ENCODE measurements around the gene TOR1A.

Gene TOR1A, protein sequence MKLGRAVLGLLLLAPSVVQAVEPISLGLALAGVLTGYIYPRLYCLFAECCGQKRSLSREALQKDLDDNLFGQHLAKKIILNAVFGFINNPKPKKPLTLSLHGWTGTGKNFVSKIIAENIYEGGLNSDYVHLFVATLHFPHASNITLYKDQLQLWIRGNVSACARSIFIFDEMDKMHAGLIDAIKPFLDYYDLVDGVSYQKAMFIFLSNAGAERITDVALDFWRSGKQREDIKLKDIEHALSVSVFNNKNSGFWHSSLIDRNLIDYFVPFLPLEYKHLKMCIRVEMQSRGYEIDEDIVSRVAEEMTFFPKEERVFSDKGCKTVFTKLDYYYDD

DNA sequence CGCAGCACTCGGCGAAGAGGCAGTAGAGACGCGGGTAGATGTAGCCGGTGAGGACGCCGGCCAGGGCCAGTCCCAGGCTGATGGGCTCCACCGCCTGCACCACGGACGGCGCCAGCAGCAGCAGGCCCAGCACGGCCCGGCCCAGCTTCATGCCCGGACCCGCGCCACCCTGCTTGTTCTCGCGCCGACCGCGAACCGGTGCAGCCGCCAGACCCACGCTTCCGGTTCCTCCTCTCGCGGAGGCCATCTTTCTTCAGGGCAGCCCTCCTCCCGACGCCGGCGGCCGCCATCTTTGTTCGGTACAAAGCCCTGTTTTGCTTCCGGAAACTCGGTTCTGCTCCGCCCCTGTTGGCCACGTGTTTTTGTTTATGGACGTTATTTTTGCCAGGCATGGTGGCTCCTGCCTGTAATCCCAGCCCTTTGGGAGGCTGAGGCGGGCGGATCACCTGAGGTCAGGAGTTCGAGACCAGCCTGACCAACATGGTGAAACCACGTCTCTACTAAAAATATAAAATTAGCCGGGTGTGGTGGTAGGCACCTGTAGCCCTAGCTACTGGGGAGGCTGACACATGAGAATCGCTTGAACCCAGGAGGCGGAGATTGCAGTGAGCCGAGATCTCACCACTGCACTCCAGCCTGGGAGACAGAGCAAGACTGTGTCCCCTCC, at the start of gene TOR1A:
TSS of gene TOR1A (minus strand) at position 202 of the 667 bp plus-strand sequence. CDS start at position 151, 51 bp downstream.
- peak; percentile 87 for DNase-seq (ENCODE audit: low read depth in 2 of 2)

DNA sequence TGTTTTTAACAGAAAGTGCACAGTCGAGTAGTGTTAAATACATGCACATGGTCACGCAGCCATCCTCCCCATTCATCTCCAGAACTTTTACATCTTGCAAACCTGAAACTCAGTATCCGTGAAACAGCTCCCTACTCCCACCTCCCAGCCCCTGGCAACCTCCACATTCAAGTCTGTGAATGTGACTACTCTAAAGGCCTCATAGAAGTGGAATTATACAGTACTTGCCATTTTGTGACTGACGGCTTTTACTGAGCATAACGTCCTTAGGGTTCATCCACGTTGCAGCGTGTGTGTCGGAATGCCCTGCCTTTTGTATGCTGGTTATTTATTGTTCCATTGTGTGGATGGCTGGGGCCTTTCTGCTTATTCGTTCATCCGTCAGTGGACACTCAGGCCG, 47.1 kb upstream of the TOR1A start:
- no peak for DNase-seq (ENCODE audit: low read depth in 2 of 2)

DNA sequence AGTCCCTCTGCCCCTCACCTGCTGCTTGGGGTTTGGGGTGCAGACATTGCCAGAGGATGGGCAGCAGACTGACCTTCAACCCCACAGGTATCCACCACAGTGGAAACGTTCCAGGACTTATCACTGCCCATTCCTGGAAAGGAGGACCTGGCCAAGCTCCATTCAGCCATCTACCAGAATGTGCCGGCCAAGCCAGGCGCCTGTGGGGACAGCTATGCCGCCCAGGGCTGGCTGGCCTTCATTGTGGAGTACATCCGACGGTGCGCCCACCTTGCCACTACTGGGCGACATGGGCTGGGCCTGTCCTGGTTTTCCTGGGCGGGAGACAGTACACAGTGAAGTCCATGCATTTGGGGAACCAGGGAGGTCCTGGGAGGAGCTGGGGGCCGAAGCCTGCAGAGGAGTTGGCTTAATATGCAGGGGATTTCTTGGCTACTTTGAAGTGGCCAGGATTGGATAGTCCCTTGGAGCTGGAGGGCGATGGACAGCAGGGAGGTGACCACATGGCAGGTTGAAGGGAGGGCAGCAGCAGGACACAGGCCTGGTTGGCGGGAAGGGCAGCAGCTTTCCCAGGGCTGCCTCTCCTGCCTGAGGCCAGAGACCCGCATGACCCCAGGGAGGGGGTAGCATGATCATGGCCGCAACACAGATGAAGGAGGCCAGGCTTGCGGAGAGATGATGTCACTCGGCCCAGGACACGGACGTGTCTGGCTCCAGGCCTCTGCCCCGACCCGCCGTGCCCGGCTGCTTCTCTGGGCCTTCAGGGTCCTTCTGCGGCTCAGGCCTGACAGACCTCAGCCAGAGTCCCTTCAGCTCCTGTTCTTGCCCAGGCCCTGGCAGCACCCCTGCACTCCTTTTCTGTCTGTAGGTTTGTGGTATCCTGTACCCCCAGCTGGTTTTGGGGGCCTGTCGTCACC, 45.9 kb upstream of the TOR1A start:
- DNase-seq (ENCODE audit: low read depth in 2 of 2) = no peak

DNA sequence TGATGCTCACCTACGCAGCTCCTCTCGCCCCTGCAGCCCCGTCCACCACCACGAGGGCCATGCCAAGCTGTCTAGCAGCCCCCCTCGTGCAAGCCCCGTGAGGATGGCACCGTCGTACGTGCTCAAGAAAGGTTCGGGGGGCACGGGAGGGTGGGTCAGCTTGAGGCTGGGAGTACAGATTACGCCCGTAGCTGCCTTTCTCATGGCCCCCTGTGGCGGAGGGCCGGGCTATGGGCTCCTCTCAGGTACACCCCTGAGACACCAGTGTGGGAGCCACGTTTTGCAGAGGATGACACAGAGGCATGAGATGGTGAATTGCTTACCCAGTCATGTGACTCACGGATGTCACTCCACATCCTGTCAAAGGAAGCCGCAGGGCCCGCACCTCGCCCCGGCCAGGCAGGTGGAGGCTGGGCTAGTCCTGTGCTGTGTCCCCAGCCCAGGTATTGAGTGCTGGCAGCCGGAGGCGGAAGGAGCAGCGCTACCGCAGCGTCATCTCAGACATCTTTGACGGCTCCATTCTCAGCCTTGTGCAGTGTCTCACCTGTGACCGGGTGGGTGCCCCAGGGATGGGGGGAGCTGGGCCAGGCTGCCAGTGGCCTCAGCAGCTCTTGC, 45.0 kb upstream of the TOR1A start:
- DNase-seq (ENCODE audit: low read depth in 2 of 2) = peak; percentile 79 to 81

DNA sequence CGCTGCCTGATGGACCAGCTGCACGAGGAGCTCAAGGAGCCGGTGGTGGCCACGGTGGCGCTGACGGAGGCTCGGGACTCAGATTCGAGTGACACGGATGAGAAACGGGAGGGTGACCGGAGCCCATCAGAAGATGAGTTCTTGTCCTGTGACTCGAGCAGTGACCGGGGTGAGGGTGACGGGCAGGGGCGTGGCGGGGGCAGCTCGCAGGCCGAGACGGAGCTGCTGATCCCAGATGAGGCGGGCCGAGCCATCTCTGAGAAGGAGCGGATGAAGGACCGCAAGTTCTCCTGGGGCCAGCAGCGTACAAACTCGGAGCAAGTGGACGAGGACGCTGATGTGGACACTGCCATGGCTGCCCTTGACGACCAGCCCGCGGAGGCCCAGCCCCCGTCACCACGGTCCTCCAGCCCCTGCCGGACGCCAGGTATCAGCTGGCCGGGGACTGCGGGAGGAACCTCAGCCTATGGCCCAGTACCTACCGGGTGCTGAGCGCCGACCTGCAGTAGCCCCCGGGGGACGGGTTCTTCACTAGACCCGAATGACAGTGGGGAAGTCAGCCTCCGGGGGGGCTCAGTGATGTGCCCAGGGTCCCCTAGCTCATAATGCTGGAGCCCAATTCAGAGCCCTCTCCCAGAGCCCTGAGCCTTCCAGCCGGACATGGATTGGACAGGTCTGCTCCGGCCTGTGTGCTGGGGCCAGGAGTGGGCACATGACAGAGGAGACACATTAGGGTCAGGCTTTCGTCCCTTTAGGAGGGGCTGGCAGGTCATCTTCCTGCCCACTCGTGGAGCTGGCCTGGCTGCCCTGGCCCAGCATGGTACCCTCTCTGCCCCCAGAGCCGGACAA, 44.3 kb upstream of the TOR1A start:
- DNase-seq (ENCODE audit: low read depth in 2 of 2) = no peak

DNA sequence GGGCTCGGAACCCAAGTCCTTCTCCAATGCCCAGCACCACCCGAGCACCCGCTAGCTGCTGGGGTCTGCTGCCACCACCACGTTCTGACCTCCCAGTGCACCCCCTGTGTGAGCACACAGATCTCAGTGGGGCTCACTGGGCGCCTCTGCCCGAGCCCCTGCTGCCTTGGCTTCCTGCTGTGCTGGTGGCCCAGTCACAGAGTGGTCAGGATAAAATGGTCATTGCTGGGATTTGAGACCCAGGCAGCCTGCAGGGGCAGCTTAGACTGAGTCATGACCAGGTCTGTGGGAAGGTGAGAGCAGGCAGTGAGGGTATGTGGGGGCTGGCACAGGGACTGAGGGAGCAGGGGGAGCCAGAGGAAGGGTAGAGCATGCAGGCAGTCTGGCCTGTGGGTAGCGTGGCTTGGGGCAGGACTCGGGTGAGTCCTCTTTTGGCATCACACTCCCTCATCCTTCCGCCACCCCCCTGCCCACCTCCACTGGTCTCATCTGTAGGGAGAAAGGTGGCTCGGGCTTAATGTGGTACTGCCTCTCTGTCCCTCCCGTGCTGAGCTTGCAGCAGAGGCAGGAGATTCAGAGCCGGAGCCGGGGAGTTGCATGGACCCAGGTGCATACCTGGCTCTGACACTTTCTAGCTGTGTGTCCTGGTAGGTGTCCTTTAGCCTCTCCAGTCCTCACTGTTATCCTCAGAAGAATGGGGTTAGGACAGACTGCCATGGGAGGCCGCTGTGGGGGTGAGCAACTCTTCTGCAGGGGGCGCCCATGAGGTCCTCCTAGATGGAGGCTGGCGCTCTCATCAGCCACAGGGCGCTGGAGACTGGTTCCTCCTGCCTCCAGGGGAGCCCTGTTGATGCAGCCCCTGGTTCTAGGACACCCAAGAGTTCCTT, 43.4 kb upstream of the TOR1A start:
- DNase-seq (ENCODE audit: low read depth in 2 of 2) = no peak

DNA sequence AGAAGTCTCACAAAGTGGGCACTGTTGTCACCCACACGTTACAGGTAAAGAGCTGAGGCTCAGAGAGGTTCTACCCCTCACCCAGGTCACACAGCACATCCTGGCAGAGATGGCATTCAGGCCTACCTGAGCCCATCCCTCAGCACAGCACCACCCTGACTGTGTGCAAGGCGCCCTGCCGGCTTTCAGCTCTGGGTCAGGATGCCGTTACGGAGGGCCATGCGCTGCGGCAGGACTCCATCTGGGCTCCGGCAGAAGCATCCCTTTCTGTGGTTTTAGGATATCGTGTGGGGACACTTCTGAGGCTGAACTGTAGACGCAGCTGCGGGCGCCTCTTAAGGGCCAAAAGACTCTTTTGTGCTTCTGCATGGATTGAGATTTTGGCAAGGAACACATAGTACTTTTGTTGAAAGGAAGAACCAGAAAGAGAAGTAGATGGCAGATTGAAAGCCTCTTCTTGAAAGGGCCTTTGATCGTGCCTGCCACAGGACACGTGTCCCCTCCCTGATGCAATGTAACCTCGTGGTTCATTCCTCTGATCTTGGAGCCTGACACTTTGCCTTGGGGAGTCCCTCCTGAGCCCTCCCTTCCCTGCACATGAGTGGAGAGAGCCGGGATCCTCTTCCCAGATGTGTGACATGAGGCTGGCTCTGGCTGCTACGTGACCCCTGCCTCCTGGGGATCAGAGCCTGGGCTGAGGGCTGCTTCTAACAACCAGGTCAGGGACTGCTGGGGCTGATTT, 42.6 kb upstream of the TOR1A start:
- DNase-seq (ENCODE audit: low read depth in 2 of 2) = no peak

DNA sequence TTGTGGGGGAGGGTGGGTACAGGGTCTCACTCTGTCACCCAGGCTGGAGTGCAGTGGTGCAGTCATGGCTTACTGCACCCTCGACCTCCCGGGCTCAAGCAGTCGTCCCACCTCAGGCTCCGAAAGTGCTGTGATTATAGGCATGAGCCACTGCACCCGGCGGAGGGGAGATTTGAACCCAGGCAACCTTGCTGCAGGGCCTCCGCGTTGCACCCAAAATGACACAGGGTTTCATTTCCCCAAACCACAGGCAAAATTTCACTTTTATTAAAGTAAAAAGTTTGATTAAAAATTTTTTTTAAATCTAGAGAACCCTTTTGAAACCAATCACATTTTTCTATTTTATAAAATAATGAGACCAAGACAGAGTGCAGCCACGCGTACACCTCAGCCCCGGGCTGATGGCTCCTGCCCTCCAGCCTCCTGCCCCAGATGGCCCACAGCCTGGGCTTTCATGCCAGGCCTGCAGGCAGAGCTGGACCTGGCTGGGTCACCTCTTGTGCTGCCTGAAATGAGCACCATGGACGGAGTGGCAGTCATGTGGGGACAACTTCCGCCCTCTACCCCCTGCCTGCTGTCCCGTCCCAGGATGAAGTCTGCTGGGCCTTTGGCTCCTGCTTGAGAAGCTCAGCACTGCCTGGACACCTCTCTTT, 41.9 kb upstream of the TOR1A start:
- no peak for DNase-seq (ENCODE audit: low read depth in 2 of 2)

DNA sequence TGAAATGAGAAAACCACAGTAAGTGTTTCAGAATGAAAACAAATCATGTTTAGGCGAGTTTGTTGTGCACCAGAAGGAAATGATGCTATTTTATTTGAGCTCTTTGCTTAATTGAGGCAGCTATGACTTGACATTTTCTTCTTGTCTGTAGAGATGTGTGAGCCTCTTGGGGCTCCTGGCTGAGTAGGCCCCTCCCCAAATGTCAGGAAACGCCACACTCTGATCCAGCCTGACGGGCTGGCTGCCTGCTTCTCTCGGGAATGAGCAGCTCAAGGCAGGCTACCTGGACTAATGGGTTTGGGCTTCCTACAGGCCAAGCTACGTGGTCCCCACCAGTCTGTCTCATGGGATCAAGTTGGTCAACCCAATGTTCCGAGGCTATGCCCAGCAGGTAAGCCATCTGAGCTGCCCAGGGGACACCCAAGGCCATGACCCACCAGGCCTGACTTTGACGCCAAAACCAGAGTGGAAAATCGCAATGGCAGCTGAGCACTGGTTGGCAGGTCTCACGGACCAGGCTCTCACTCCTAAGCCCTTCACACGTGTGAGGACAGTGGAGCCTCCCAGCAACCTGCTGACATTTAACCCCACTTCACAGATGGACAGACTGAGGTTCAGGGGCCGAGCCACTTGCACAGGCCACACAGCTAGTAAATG, 41.2 kb upstream of the TOR1A start:
- no peak for DNase-seq (ENCODE audit: low read depth in 2 of 2)

DNA sequence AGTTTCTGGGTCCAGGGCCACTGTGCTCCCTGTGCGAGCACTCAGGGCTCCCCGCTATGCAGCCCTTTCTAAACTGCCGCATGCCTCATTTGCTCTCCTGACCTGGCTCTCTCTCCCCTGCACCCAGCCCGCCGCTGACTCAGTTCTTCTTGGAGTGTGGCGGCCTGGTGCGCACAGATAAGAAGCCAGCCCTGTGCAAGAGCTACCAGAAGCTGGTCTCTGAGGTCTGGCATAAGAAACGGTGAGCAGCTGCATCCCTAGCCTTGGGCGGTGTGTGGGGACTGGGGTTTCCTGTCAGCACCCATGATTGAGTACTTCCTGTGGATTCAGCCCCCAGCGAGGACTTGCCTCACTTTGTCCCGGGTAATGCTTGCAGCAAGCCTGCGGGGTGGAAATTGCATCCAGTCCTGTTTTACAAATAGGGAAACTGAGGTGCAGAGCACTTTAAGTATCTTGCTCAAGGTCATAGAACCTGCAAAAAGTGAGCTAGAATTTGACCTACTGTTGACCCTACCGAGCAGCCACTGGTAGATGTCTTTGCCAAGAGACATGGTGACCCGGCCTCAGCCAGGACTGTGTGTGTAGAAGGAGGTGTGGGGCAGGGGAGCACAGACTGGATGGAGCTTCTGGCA, 39.2 kb upstream of the TOR1A start:
- DNase-seq (ENCODE audit: low read depth in 2 of 2) = peak; percentile 69 to 79

DNA sequence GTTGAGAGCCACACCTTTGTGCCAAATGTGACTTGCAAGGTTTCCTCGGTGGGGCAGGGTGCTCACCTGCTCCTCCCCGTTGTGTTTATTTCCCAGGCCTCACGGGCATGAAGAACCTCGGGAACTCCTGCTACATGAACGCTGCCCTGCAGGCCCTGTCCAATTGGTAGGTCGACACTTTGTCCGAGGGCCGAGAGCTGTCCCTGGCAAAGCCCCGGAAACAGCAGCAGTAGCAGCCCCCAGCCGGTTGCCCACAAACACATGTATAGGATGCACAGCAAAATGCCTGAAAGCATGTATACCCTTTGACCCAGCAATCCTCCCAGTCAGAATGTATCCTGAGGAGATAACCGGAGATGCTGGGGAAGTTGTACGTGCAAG, 37.5 kb upstream of the TOR1A start:
- DNase-seq (ENCODE audit: low read depth in 2 of 2) = no peak

DNA sequence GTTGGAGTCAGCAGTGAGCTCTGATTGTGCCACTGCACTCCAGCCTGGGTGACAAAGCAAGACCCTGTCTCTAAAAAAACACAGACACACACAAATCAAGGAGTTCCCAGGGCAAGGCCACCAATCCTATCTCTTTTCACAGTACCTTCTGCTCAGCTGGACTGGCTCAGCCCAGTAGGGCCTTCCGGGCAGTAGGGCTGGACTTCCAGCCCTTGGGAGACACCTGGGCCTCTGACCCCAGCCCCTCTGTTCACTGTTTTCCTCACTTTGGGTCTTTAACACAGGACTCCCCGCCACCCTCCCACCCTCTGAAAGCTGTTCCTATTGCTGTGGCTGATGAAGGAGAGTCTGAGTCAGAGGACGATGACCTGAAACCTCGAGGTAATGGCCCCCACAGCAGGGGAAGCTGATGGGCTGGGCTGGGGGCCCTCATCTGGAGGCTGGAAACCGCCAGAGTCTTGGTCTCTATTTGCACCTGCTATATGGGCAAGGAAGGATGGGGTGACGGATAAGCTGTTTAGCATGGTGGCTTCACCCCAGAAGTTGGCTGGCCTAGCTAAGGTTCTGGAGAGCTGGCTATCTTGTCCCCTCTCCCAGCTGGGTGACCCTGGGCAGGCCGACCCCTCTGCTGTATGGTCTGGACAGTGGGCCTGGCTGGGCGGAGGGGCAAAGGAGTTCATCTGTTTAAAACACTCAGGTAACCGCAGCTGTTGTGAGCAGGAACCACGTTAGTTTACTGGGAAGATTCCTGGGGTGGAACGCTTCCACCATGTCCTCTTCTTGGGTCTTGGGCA, 36.9 kb upstream of the TOR1A start:
- peak in 1 of 2 donors; percentile 52 for DNase-seq (ENCODE audit: low read depth in 2 of 2)

DNA sequence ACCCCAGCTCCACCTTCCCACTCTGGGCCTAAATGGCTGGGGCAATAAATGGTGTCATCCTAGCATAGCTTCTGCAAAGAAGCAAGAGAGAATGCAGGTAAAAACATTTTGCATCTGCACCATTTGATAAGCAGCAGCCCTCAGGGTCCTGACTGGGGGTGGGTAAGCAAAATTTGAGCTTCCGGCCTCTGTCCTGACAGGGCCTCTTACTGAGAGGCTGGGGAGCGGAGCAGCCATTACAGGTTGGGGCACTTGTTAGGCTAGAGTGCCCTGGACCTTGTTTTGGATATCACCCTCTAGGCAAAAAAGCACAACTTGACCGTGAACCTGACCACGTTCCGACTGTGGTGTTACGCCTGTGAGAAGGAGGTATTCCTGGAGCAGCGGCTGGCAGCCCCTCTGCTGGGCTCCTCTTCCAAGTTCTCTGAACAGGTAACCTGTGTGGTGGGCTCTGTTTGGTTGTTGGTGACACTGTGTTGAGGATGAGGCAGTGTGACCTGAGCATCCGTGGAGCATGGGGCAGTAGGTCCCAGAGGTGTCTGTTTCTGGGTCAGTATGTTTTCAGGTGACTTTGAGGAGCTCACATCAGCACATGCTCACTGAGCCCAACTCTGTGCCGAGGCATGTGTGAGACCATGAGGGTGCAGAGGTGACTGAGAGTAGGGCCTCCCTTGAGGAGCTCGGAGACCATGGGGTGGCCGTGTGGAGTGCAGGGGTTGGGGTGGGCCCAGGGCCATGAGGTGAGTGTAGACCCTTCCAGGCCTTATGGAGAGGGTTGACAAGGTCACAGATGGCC, 34.4 kb upstream of the TOR1A start:
- DNase-seq (ENCODE audit: low read depth in 2 of 2) = no peak

DNA sequence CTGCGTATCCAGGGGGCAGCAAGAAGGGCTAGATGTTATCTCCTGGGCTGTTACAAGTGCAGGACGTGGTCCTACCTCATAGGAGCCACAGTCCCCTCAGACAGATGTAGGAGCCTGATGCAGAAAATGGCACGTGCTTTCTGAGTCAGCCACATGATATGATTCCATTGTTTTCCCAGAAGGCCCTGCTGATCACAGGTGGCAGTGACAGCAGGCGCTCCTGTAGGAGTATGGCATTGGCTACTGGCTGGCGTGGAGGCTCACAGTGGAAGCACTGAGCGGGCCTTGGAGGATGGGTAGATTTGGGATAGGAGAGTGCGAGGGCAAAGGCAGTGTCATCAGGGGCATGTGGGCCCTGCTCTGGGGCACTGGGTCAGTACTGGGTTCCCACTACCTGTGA, 33.3 kb upstream of the TOR1A start:
- no peak for DNase-seq (ENCODE audit: low read depth in 2 of 2)

DNA sequence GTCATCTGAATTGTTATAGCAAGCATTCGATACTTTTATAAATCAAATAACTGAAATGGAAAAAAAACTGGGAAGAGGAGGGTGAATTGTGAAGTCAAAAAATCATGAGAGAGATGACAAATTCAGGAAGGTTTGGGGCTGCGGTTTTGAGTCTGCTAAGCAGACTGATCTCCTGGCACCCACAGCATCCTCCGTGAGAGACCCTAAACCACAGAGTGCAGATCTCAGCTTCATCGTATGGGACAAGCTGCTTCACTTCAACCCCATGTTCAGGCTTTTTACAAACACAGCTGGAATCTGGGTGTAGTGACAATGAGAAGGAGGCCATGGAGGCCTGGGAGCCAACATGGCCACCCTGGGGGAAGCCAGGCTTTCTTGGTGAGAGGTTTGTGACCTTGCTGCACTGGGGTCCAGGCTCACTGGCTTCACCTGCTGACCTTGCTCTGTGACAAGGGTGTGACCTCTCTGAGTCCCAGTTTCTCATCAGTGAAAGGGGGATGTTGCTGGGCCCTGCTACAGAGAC, 30.7 kb upstream of the TOR1A start:
- DNase-seq (ENCODE audit: low read depth in 2 of 2) = no peak

DNA sequence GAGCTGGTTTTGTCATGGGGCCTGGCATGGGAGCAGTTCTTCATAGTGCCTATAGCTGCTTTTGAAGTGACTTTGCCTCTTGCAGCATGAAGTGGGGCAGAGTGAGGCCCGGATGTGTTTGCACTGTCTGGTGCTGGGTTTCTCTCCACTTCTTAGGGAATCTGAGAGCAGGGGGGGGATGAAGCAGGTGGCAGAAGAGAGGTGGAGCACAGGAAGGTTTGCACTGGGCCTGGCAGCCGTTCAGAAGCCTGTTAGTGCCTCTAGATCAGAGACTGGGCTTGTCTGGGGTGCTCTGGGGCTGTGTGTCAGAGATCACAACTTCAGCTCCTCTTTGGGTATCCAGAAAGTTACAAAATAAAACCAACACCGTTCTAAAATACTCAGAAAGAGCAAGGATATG, 29.7 kb upstream of the TOR1A start:
- no peak for DNase-seq (ENCODE audit: low read depth in 2 of 2)

Data from stimulated activated CD8-positive, alpha-beta memory T cell treated with anti-CD3 and anti-CD28 coated beads, Interleukin-15, amount 100 ng/mL, for 48 hours (primary cell).